K562 (cell line): ENCODE results near the gene FBN1. TPM values are rescaled to one million over a fixed set of nuclear protein-coding genes. Genes with fewer than 3 reads are reported as not detected.

ENCODE experiments used
- ATAC-seq: fragments of 200-7000 bp; cut with Tn5 transposase; 3 replicates; pipeline ENCODE4 v1.9.1; 2020; ENCODE audit warnings: moderate library complexity
- BruUV-seq: library from RNA; stranded (reverse); fragments of 400-500 nt; replicated peaks from 2 replicates; lab custom pipeline; 2021; lab: Mats Ljungman, UMichigan
- CTCF ChIA-PET: fragments of 300-600 bp; formaldehyde crosslinking; extraction: SDS; loops from one replicate; lab custom pipeline; 2021; ENCODE audit warnings: low intra/inter-chr PET ratio; lab: Yijun Ruan, JAX
- POLR2A ChIA-PET: fragments of 300-600, 350-650 bp; sonication (Branson Sonifier 250); formaldehyde crosslinking; extraction: SDS; loops from one replicate; lab custom pipeline; 2021; ENCODE audit warnings: antibody characterized with exemption, inconsistent platforms; lab: Yijun Ruan, JAX
- DNase-seq, 4 experiments: peaks; one replicate each; pipeline versions ENCODE4 v3.0.0 to v3.0.0-alpha.2; 2011 to 2018; ENCODE audit warnings: low spot score in 3 of 4, mixed read lengths in 3 of 4; ENCODE audit errors: extremely low read depth in 1 of 4
- FAIRE-seq: peaks from 2 replicates; lab custom pipeline; 2011; peaks lifted over from hg19 to GRCh38; lab: Jason Lieb, UNC
- H2AFZ ChIP-seq: 2 replicates; pipeline ENCODE4 v1.6.0; 2011; ENCODE audit warnings: low read depth, low read length, control low read depth, inconsistent platforms
- H3K27ac ChIP-seq: fragments of 200-600 bp; 3 replicates; pipeline ENCODE4 v1.8.0; 2011; ENCODE audit warnings: low read depth, mild to moderate bottlenecking, control low read depth, inconsistent platforms, low read length, moderate library complexity, mixed read lengths; ENCODE audit errors: extremely low read depth
- H3K27me3 ChIP-seq, 2 experiments: fragments of 300-600 bp in 1 of 2; 2 replicates in 1 of 2; 3 replicates in 1 of 2; pipeline versions ENCODE4 v1.6.0 to v1.8.0; 2011; ENCODE audit warnings: inconsistent platforms in 2 of 2, low read length in 2 of 2, mild to moderate bottlenecking in 1 of 2, mixed read lengths in 1 of 2, moderate library complexity in 1 of 2; ENCODE audit not compliant: control insufficient read depth in 2 of 2, insufficient read depth in 2 of 2
- H3K36me3 ChIP-seq: fragments of 300-600 bp; 3 replicates; pipeline ENCODE4 v1.8.0; 2011; ENCODE audit warnings: mild to moderate bottlenecking, low read length, inconsistent platforms; ENCODE audit not compliant: control insufficient read depth, insufficient read depth
- H3K4me1 ChIP-seq, 2 experiments: fragments of 200-600 bp in 1 of 2; replicated peaks in 1 of 2; 2 replicates in 1 of 2; 3 replicates in 1 of 2; pipeline versions ENCODE4 v1.5.1 to v1.8.0; 2011; ENCODE audit warnings: inconsistent platforms in 2 of 2, low read length in 2 of 2, mild to moderate bottlenecking in 1 of 2, mixed read lengths in 1 of 2, moderate library complexity in 1 of 2; ENCODE audit not compliant: control insufficient read depth in 2 of 2, insufficient read depth in 2 of 2
- H3K4me2 ChIP-seq: 2 replicates; pipeline ENCODE4 v1.6.1; 2011; ENCODE audit warnings: low read length, control low read depth, inconsistent platforms, mixed read lengths; ENCODE audit not compliant: insufficient read depth
- H3K4me3 ChIP-seq: fragments of 200-600 bp; sonication (generic), shearing (Covaris generic); 2 replicates; pipeline ENCODE4 v1.5.1; 2016; ENCODE audit warnings: control low read depth, inconsistent platforms
- H3K79me2 ChIP-seq: fragments of 200-600 bp; 3 replicates; pipeline ENCODE4 v1.8.0; 2011; ENCODE audit warnings: low read length, inconsistent platforms; ENCODE audit not compliant: control insufficient read depth, insufficient read depth
- H3K9ac ChIP-seq, 2 experiments: 2 replicates each; pipeline versions ENCODE4 v1.6.0 to v1.6.1; 2011; ENCODE audit warnings: low read depth in 2 of 2, low read length in 2 of 2, control low read depth in 1 of 2, inconsistent platforms in 1 of 2, mild to moderate bottlenecking in 1 of 2, mixed read lengths in 1 of 2; ENCODE audit not compliant: insufficient read depth in 1 of 2
- H3K9me1 ChIP-seq: one replicate; pipeline ENCODE4 v1.6.0; 2011; ENCODE audit warnings: inconsistent platforms, mild to moderate bottlenecking, low read length, moderate library complexity; ENCODE audit not compliant: control insufficient read depth, insufficient read depth
- H3K9me3 ChIP-seq: replicated peaks from 2 replicates; pipeline ENCODE4 v1.5.1; 2011; ENCODE audit warnings: low read depth, low read length, inconsistent platforms; ENCODE audit not compliant: control insufficient read depth, insufficient read depth
- H4K20me1 ChIP-seq: replicated peaks from 2 replicates; pipeline ENCODE4 v1.6.1; 2011; ENCODE audit warnings: low read length, inconsistent platforms, mixed read lengths; ENCODE audit not compliant: control insufficient read depth, insufficient read depth
- AFF4 ChIP-seq: sonication (generic); formaldehyde crosslinking; IDR thresholded peaks from 2 replicates; pipeline ENCODE4 v1.8.0; 2023; ENCODE audit warnings: mild to moderate bottlenecking, missing genetic modification reagents
- CEBPG ChIP-seq, 3 experiments: fragments of 200-800 bp in 1 of 3; sonication (Bioruptor generic) in 1 of 3; sonication (generic) in 1 of 3; formaldehyde crosslinking in 1 of 3; IDR thresholded peaks in 2 of 3; conservative IDR thresholded peaks in 1 of 3; 2 replicates each; pipeline versions ENCODE4 v1.6.1 to v1.8.0; 2016 to 2022; ENCODE audit warnings: missing compliant biosample characterization in 2 of 3, missing genetic modification characterization in 2 of 3, mild to moderate bottlenecking in 1 of 3, missing genetic modification reagents in 1 of 3
- FOSL1 ChIP-seq: fragments of 200-800 bp; sonication (Bioruptor generic); conservative IDR thresholded peaks from 2 replicates; pipeline ENCODE4 v1.6.1; 2016; ENCODE audit warnings: missing genetic modification characterization, missing compliant biosample characterization
- JUND ChIP-seq, 2 experiments: IDR thresholded peaks; 2 replicates in 1 of 2; 3 replicates in 1 of 2; pipeline ENCODE4 v1.6.1; 2011; ENCODE audit warnings: borderline replicate concordance in 2 of 2, low read depth in 2 of 2, low read length in 2 of 2, improper control_type of control experiment in 1 of 2, missing biosample characterization in 1 of 2, missing genetic modification characterization in 1 of 2, missing genetic modification reagents in 1 of 2
- NCOR1 ChIP-seq: fragments of 450-650 bp; IDR thresholded peaks from 2 replicates; pipeline ENCODE4 v1.6.1; 2016; ENCODE audit warnings: mild to moderate bottlenecking, moderate library complexity
- ZBTB34 ChIP-seq: fragments of 250-450 bp; sonication (Bioruptor Pico); IDR thresholded peaks from 2 replicates; pipeline ENCODE4 v1.8.0; 2021; ENCODE audit warnings: mild to moderate bottlenecking, moderate library complexity
- WGBS: fragments of 100-300 bp; shearing (Covaris generic); methylation state at CpG from one replicate; pipeline ENCODE4 v1.1.6; 2016; ENCODE audit warnings: low coverage, mixed read lengths; ENCODE audit not compliant: insufficient coverage; ENCODE audit errors: missing lambda C conversion rate; 5-methylcytosine and 5-hydroxymethylcytosine counted together
- in situ Hi-C: fragments of 300-500 bp; cut with MboI; formaldehyde crosslinking; loops from 4 replicates; pipeline ENCODE4 v1.15.0; 2018; ENCODE audit warnings: inconsistent platforms, mixed read lengths
- intact Hi-C: fragments of 100-400 bp; cut with micrococcal nuclease; formaldehyde crosslinking; loops from 2 replicates; pipeline ENCODE4 v1.14.2; 2022
- polyA plus RNA-seq, 8 experiments: library from polyadenylated mRNA; depleted of rRNA in 4 of 8; stranded (reverse) in 5 of 8; unstranded in 3 of 8; fragments of >200 nt; fragmentation: Nextera tagmentation in 2 of 8; fragmentation: Illumina TruSeq in 1 of 8; extraction: Ambion mirVana in 2 of 8; extraction: Trizol in 1 of 8; gene quantifications; 2 replicates each; pipeline versions ENCODE4 v1.2.1 to v1.2.3, GENCODE V29; 2011 to 2014; ENCODE audit warnings: inconsistent platforms in 1 of 8, missing spikeins in 1 of 8
- total RNA-seq, 7 experiments: library from RNA; depleted of rRNA in 6 of 7; stranded (reverse); fragments of >200 nt in 6 of 7; fragmentation: Illumina TruSeq in 2 of 7; extraction: Trizol in 2 of 7; gene quantifications; 2 replicates each; pipeline versions ENCODE4 v1.2.1 to v1.2.3, GENCODE V29; 2011 to 2021; ENCODE audit warnings: low replicate concordance in 1 of 7

Gene FBN1
- total and polyA plus RNA-seq, 9 of the 15 experiments (the other 6 are each of a cell fraction or from before 2014, with no cell fraction given), result 0.15 to 1.2 (median 0.60) TPM

DNA sequence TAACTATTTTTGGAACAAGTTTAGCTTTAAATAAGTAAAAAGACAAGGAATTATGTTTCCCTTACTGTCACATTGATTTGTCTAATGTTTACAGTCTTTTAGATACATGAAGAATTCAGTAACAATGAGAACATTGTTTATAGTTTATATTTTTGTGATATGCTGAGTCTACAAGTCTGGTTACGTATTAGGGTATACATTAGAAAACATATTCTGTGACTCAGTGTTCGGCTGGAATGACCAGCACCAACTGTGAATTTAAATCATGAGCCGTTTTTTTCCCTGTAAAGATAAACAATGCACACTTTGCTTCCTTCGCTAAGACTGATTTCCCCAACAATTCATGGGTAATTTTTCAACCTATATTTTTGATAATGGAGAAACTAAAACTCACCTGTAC lies 182.8 kb downstream of the FBN1 start (continued):
- no peak for TF ChIP-seq AFF4 (CRISPR knock-in tag)

DNA sequence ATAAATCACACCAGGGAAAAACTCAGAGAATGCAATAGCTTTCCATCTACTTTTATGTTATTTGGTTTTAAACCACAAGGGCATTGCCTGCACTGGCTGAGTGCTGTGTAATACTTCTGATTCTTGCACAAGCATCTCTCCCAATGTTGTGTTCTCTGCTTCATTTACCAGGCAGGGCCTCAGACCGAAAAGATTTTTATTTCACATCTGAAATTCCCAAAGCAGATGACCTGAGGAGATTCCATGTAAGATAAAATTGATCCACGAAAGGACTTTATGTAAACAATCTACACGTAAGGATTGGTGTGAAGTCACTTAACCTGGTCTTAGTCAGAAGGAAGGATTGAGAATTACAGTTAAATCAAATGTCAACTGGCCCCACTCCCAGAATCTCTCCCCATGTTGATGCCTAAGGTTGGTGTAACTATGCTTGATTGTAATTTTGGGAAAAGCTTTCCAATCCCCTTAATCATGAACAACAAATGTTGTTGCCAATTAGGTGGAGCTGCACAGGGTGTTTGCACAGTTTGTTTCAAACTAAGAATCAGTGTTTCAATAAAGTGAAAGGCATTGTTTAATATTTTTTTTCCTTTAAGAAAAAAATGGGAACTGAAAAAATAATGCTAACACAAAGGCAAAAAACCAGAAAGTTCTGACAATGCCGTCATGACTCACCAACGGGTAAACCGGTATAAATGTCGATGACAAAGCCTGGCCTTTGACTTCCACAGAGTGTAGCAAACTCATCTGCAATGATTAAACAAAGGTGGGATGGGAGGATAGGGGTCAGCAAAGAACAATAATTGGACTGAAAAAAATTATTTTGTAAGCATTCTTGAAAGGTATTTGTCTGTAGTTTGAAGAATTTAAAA lies 185.7 kb downstream of the FBN1 start:
- DNase-seq (no peak), FAIRE-seq (no peak)
- in situ Hi-C loops, result no loop called here
- Histone ChIP-seq H3K4me1 (no peaks in the 10 kb centered on the region), H3K79me2 (no peaks in the 10 kb centered on the region)
- BruUV-seq, result no TSS peak
- TF ChIP-seq ZBTB34 (CRISPR knock-in tag) (no peak), CEBPG (CRISPR knock-in tag; IDR thresholded peaks at IDR 0.05) (no peak), CEBPG (tag; conservative IDR thresholded peaks at IDR 0.05 in 1 of 2, IDR thresholded peaks at IDR 0.05 in 1 of 2) (0 out of 4 replicates have a peak, but pooled peaks of 1 of the 2 experiments have one; percentile 9), FOSL1 (tag) (peak; percentile 52), NCOR1 (no peak), JUND (IDR thresholded peaks at IDR 0.05; ENCODE audit: borderline replicate concordance, low read depth, low read length) (no peak), JUND (tag; IDR thresholded peaks at IDR 0.05; ENCODE audit: borderline replicate concordance, low read depth, low read length) (0 out of 3 replicates have a peak, but pooled peaks have one; percentile 41)
- TF ChIP-seq, all 486 proteins: peak for 3
- Histone ChIP-seq H4K20me1 (no peaks in the 10 kb centered on the region), H3K9ac (no peak overlapping the region), H3K9me1 (no peaks in the 10 kb centered on the region), H2AFZ (no peak overlapping the region), H3K36me3 (no peaks in the 10 kb centered on the region), H3K27ac (no peak overlapping the region), H3K27me3 (peaks cover 4 to 7% of the 10 kb centered on the region in 2 experiments; a peak in 1 of 5 replicates), H3K9me3 (no peaks in the 10 kb centered on the region), H3K4me3 (no peak overlapping the region), H3K4me2 (no peak overlapping the region)
- intact Hi-C loops, result no loop called here
- no peak for ATAC-seq
- WGBS, result 11% methylated on average over 7 of the region's 7 CpGs
- ChIA-PET POLR2A (interaction anchor here (1.3 kb wide), 1 partner anchor 12 kb away, joined by 3 read pairs; no protein-coding TSS in a partner anchor), CTCF (interaction anchor here (0.6 kb wide), 1 partner anchor 1546 kb away, joined by 3 read pairs; no protein-coding TSS in a partner anchor)
